BJ (cell line): ENCODE measurements around the gene ASCL2. TPM values are rescaled to one million over a fixed set of nuclear protein-coding genes. Genes with fewer than 3 reads are reported as not detected.
A peak's percentile ranks its signal among the peaks of the same experiment; 100 is the strongest.

ENCODE experiments used
- CTCF ChIA-PET: fragments of 350-600 bp; formaldehyde crosslinking; extraction: SDS; loops from one replicate; lab custom pipeline; 2021; ENCODE audit warnings: antibody characterized with exemption, inconsistent platforms; lab: Yijun Ruan, JAX
- POLR2A ChIA-PET: fragments of 300-600 bp; sonication (Branson Sonifier 250); formaldehyde crosslinking; extraction: SDS; loops from one replicate; lab custom pipeline; 2021; ENCODE audit warnings: antibody characterized with exemption; lab: Charles Lee
- DNase-seq: peaks from one replicate; pipeline ENCODE4 v3.0.0-alpha.2; 2011; ENCODE audit warnings: low read depth
- H3K27me3 ChIP-seq: 2 replicates; pipeline ENCODE4 v1.6.0; 2011; ENCODE audit warnings: low read length; ENCODE audit not compliant: control insufficient read depth, insufficient read depth
- H3K36me3 ChIP-seq: 2 replicates; pipeline ENCODE4 v1.5.1; 2011; ENCODE audit warnings: low read length; ENCODE audit not compliant: control insufficient read depth, insufficient read depth
- H3K4me3 ChIP-seq: 2 replicates; pipeline ENCODE4 v1.5.1; 2011; ENCODE audit warnings: low read depth, mild to moderate bottlenecking, control low read depth, low read length
- CTCF ChIP-seq: IDR thresholded peaks from 2 replicates; pipeline ENCODE4 v1.5.1; 2011; ENCODE audit warnings: low read depth, mild to moderate bottlenecking, control low read depth, inconsistent platforms, low read length, moderate library complexity; ENCODE audit not compliant: insufficient read depth
- polyA plus RNA-seq: library from polyadenylated mRNA; depleted of rRNA; stranded (reverse); fragments of >200 nt; gene quantifications from 2 replicates; pipeline ENCODE4 v1.2.3, GENCODE V29; 2011

Gene ASCL2
- polyA plus RNA-seq, 1 experiment: not detected

- Histone ChIP-seq H3K36me3 (no peaks in the 10 kb centered on the region), H3K27me3 (peaks cover 26% of the 10 kb centered on the region), H3K4me3 (no peak overlapping the region)
- DNase-seq: no peak
- TF ChIP-seq CTCF: no peak
- ChIA-PET POLR2A (no interaction called here), CTCF (no interaction called here)
These were observed 2.0 kb upstream of the ASCL2 start for GRCh38 chr11:2272228-2272945.

DNA sequence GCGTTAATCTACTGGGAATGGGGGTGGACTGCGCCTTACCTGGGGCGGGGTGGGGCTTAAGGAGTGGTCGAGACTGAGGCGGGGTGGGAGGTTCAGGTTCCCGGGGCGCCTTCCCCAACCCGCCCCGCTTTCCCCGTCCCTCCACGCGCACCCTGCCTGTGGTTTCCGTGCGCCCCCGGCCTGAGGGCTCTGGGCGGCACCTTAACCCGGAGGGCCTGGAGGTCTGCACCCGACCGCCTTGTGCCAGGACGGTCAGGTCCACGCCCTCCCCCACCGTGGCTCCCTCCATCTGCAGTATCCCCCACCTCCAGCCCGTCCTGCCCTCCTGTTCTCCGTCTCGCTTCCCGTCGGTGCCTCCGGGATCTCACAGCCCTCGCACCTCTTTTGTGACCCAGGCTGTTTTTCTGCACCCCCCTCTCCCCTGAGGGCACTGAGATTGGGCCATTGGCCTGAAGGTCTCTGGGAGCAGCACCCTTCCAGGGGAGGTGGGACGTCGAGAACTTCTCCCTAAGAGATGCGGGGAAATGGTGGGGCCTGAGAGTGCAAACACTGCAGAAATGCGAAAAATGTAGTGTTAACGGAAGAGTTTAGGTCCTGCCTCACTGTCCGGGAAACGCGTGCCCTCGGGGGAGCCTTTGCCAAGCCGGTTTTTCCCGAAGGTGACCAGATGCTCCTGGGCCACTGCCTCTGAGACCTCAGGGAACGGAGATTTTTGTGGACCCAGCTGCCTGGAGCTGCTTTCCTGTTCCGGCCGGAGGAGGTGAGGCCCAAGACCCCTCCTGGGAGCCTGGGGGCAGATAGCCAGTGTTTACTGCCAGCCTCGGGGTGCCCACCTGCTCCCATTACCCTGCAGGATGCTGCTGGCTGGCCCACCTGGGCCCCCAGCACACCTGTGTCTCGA, 1.2 kb upstream of the ASCL2 start:
- TF ChIP-seq CTCF: no peak
- Histone ChIP-seq H3K27me3 (peaks cover 23% of the 10 kb centered on the region), H3K36me3 (no peaks in the 10 kb centered on the region), H3K4me3 (no peak overlapping the region)
- CTCF ChIA-PET: no interaction called here
- POLR2A ChIA-PET: no interaction called here
- no peak for DNase-seq

GRCh38 chr11:2271077-2271326, 614 bp upstream of the ASCL2 start:
- no peak for DNase-seq
- Histone ChIP-seq H3K36me3 (no peaks in the 10 kb centered on the region), H3K27me3 (peaks cover 23% of the 10 kb centered on the region), H3K4me3 (no peak overlapping the region)
- CTCF ChIA-PET: no interaction called here
- no peak for TF ChIP-seq CTCF
- POLR2A ChIA-PET: no interaction called here

DNA sequence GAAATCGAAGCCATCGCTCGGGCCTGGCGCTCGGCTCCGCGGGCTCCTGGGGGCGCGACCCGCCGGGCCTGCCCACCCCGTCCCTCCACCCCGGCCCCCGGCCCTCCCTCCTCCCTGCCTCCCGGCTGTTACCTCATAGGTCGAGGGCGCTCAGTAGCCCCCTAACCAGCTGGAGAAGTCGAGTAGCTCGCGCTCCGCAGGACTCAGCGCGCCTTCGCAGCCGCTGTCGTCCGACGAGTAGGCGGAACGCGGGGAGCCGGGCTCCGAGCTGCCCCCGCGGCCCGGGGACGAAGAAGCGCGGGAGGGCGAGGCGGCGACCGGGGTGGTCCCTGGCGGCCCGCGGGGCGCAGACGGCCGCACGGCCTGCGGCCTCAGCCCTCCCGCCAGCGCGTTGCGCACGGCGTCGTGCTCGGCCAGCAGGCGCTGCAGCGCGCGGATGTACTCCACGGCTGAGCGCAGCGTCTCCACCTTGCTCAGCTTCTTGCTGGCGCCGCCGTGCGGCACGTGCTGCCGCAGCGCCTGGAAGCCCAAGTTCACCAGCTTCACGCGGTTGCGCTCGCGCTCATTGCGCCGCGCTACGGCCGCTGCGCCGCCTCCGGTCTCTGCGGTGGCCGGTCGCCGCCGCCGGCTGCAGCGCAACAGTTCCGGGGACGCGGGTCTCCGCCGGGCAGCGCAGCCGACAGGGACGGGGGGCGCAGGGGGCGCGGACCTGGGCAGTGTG, 627 bp downstream of the ASCL2 start:
- Histone ChIP-seq H3K4me3 (peak overlapping the region; percentile 23), H3K27me3 (peaks cover 23% of the 10 kb centered on the region), H3K36me3 (no peaks in the 10 kb centered on the region)
- ChIA-PET CTCF (interaction anchor here (1.3 kb wide), 1 partner anchor 9 kb away, joined by 4 read pairs; no protein-coding TSS in a partner anchor), POLR2A (no interaction called here)
- DNase-seq: no peak
- no peak for TF ChIP-seq CTCF
